8988T (cell line): ENCODE measurements around the gene PXDN.
"Not testable (repeated sequence)": the region's sequence is repeated elsewhere in the genome, so short reads cannot be mapped to it uniquely, and the experiment has no call there.

Source experiments
- DNase-seq: peaks from one replicate; pipeline ENCODE4 v3.0.0; 2011

Gene PXDN

DNA sequence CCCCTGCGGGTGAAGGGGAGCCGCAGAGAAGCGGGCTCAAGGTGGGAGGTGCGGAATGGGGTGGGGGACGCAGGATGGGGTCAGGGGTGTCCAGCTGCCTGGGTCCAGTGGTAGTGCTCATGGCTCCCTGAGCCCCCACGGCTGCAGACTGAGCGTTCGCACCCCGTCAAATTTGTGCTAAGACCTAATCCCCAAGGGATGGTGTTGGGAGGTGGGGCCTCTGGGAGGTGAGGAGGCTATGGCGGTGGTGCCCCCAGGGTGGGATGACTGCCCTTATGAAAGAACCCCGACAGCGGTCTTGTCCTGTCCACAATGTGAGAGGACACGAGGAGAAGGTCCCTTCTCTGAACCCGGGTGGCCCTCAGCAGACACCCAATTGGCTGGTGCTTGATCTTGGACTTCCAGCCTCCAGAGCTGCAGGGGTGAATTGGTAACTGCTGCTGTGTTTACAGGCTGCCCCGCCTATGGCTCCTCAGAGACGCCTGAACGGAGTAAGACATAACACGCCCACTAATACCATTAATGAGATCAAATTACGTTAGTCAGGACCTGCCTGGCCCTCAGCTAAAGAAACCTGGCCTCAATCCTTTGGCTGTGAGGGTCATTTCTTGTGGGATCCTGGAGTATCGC, 42.6 kb downstream of the PXDN start:
- no peak for DNase-seq

DNA sequence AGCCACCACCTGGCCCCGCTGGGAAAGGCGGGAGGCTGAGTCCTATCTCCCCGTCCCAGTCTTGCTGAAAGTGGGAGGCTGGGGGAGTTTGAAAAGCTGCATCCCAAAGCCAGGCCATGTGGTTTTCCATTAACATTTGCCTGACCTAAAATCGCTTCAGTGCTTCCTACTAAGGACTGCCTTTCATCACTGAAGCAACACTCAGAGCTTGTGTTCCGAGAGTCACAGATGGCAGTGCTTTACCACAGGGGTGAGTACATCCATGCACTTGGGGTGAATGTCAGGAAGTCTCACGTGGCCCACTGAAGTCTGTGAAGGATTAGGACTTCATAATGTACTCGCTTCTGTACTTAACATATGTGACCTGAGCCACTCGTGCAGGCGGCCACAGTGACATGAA, 43.3 kb downstream of the PXDN start:
- no peak for DNase-seq

DNA sequence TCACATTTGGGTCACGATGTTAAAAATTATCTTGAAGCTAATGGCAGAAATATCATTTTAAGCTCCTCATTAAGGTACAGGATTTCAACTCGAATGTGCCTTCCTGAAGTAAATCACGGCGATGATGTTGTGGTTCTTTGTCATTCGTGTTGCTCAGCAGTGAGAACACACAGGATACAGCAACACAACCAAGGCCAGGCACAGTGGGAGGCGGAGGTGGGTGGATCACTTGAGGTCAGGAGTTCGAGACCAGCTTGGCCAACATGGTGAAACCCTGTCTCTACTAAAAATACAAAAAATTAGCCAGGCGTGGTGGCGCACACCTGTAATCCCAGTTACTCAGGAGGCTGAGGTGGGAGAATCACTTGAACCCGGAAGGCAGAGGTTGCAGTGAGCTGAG, 43.9 kb downstream of the PXDN start:
- not testable (repeated sequence) for DNase-seq

DNA sequence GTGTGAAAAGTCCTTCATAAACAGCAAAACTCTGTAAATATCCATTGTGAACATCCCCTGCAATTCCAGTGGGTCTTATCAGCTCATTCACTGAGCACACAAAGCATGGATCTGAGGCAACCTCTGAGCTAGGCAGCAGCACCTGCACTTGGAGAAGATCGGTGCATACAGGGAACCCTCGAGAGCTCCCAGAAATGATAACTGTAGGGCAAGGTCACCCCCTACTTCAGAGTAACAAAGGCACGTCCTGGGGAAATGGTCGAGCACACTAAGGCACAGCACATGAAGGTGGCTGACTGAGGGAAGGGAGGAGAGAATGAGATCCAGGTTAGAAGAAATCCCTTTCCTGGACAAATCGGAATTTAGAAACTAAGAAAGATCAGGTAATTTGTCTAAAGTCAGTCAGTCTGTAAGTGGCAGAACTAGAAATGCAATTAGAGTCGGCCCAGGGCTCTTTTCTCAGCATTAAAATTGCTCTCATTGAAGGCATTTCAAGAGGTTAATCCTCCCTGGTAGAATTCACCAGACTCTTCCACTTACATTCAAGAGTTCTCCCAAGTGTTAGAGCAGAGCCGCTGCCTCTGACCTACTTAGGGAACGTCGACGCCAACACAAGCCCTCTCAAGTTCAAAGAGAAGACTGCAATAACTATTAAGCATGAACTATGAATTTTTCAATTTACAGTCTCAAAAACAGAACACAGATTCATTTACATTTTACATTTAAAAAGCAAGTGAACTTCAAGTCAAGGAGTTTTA, 45.9 kb downstream of the PXDN start:
- no peak for DNase-seq

DNA sequence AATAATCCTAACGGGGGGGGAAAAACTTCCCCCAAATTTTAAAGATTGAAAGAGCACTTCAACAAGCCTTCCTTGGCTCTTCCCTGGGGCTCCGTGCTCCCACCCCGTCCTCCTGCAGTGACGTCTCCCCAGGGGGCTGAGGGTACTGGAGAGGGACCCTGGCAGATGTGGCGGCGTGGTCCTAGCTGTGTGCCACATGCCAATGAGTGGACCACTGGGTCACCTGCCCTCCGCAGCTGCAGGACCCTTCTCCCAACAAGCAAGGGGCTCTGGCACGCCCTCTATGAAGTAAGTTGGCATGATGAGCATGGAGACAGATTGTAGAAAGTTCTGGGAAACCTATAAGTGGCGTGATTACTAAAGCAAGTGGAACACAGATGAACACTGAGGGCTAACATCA, 46.7 kb downstream of the PXDN start:
- no peak for DNase-seq

DNA sequence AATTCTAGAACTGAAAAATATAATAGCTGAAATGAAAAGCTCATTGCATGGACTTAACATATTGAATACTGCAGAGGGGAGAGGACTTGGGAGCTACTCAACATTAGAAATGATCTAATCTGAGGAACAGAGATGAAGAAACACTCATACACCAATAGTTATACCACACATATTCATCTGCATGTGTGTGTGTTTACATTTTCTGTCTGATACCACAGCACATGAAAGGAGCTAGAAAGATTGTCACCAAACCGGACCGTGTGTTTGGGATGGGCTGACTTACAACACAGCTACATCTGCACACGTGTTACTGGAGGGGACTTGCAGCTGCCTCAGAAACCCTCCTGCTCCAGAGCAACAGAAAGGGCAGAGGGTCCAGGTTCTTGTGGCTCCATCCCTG, 47.8 kb downstream of the PXDN start:
- DNase-seq = no peak

DNA sequence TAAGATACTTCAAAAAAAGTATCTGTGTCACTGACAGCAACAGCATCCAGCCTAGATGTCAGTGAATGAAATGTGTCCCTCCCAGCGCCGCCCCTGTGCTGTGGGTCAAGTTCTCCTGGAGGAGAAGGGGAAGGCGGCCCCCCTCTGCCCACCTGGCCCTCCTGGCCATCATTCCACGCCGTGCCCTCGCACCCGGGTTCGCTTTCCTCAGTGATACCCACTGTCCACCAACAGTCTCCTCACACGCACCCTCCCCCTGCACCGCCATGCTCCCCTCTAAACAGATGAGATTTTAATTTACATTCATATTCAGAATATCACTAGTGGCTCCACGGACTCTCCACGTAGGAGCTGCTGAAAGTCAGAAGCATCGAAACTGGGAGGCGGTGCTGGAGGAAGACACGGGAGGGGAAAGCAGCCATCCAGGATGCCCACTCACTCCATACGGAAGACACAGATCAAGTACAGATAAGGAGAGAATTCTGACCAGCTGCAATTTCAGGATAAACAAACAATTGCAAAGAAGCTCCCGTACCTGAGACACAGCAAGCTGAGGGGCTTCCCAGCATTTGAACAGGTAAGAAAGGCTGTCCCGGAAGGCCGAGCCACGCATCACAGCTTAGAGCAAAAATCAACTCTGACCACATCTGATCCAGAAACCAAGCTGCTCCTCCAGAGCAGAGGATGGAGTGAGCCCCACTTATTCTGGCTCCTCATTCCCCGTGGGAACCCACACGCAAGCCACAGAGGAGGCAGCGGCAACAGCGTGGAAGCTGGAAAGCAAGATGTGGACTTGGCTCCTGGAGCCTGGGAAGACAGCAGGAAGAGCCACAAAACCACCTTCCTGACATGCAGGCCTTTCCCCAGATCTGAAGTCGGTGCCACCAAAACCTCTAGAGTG, 49.7 kb downstream of the PXDN start:
- no peak for DNase-seq

DNA sequence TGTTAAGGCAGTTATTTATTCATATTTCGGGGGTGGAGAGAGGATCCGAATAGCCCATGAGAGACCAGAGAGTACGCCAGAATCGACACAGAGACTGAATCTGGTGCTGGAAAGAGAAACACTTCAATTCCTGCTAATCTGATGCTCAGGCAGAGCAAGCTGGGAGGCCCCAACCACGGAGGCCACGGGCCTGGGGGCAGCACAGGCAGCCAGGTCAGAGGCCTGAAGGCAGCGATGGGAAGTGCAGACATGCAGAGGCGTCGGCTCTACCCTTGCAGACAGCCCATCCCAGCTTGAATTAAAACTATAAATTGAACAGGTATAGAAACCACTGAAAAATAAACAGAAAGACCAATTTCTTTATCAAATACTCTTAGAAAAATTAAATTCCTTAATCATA, 50.6 kb downstream of the PXDN start:
- DNase-seq = no peak

DNA sequence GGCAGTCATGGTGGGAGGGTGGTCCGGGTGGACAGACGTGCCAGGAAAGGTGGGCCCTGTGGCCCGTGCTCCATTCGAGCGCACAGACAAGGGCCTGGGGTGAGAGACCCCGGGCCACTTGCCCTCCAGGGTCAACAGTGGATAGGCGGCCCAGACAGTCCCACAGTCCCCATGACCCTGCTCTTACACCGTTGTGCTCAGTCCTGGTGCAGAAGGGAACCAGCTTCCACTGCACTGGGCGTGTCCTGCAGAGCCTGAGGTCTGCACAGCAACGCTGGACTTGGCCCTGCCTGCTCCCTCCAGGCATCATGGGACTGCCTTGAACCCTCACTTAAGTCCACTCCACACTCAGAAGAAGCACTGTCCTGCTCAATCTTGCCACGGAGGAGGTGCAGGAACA, 52.0 kb downstream of the PXDN start:
- DNase-seq = no peak

DNA sequence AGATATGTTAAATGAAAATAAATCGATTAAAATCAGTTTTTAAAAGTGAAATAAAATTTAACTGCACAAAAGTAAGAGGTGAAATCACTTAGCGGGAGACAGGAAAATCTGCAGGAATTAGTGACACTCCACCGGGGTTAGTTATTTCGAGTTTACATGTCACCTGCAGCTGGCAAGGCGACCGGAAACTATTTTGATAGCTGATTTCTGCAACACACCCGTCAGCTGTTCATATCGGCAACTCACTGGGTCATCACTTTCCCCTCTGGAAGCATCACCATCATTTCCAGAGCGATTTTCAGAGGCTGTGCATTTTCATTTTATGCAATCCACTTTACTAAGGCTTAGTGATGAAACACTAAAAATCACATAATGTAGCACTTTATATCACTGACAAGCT, 52.9 kb downstream of the PXDN start:
- DNase-seq = no peak

DNA sequence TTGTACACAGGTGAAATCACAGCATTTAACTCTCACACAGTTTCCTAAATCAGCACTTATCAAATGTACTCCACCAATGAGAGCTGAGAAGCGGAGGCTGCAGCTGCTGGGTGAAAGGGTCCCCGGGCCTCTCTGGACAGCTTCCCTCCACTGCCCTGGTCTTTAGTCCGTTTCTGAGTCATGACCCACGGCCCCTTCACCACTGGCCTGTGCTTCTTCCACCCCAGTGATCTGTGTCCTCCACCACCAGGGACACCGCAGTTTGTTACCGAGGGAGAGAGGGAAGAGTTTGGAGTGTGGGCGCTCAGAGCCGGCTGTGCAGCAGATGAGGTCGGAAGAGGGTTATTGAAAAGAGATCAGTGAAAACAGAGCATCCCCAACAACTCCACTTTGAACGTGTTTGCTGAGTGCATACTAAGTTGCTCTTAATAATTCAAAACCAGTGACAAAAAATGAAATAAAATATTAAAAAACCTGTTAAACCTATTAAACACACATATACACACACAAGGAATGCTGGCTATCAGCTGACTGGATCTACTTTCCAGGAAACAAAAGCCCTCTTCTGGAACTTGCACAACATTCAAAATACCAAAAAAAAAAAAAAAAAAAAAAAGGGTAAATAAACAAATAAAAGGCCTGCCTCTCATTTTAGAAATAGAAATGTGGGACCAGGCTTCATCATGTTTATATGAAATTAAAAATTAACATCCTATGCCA, 54.1 kb downstream of the PXDN start:
- no peak for DNase-seq

DNA sequence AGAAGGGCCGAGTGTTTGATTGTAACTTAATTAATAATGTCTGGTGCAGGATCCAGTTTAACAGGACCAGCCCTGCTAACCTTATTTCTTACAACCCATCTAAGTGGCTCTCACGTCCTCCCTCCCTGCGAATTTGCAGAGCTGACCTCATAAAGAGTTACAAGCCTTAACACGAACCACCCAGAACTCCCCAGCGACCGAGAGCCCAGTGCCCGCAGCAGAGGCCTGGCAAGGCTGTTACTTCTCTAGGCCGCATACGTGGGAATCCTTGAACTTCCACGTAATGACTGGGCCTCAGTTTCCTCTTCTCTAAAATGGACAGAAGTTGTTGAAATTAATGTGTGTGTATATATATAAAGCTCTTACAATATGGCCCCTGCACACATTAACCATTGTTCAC, 55.5 kb downstream of the PXDN start:
- DNase-seq = no peak

DNA sequence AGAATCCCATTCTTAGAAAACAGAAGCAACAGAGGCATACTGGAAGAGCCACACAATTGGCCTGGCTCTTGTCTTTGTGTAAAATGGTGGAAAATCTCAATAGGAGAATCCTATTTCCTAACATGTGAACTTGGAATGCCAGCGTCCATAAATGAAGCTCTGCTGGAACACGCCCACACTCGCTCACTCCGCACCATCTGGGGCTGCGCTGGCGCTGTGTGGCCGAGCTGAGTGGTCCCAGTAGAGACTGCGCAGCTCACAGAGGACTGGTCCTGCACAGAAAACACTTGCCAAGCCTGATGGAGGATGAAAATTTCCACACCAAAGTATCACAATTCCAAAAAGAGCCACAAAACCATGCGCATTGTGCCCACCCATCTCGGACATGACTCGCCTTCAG, 56.2 kb downstream of the PXDN start:
- DNase-seq = no peak

DNA sequence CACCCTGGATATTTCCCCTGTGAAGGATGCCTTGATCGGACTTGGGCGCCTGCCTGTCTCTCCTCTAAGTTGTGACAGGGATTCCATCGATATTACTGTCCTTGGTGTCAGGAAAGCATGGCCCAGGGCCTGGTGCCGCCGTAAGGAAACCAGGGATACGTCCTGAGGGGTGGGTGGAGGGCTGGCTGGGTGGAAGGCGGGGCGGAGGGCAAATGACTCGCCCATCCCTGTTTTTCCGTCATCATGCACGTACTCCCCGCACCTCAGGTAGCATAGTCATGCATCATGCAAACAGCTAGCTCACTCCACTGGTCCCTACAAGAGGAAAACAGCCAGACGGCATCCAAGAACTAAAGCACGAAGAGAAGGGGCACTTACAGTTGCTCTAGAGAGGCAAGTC, 57.1 kb downstream of the PXDN start:
- no peak for DNase-seq

DNA sequence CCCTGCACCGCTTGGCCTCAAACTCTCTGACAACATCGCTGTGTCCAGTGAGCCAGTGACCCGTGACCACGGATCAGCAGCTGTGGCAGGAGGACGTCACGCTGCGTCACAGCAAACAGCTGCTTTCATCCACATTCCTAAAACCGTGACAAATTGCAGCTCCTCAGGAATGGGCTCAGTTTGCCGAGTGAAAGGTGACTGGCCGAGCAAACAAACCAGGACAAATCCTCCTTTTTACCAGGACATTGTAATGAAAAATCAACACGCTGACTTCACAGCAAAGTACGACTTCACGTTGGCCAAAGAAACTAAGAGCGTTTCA, 57.6 kb downstream of the PXDN start:
- no peak for DNase-seq

DNA sequence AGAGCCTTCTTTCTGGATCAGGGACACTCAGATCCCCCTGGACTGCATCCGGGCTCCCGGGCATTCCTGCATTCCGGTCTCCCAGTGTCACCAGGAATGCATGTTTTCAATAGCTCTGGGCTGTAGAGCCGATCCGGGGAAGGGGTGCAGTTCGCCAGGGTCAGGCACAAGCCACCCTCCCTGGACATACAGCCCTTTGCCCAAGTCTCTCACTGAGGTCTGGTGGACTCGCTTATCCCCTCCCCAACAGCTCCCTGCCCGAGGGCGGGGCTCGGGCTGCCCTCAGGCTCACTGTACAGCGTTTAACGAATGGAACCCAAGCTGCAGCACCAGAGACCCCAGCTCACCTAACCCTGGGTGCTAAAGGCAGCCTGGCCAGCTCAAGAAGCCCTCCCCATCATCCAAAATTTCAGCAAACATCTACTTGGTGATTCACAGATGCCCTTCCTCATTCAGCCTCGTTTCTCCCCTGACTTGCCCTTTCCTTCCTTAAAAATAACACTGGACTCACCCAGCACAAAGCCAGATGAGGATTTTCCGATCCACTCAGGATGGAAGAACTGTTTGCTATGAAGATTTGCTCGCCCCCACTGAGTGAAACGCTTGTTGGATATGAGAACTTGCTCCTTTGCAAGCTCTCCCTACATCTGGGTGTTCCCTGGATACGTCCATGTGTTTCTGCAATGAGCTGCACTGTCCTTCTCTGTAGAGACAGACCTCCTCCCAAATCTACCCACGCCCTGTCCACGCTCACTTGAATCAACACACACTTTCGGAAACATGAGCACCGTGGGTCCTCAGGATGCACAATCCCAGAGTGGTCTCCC, 58.1 kb downstream of the PXDN start:
- peak; percentile 66 for DNase-seq

DNA sequence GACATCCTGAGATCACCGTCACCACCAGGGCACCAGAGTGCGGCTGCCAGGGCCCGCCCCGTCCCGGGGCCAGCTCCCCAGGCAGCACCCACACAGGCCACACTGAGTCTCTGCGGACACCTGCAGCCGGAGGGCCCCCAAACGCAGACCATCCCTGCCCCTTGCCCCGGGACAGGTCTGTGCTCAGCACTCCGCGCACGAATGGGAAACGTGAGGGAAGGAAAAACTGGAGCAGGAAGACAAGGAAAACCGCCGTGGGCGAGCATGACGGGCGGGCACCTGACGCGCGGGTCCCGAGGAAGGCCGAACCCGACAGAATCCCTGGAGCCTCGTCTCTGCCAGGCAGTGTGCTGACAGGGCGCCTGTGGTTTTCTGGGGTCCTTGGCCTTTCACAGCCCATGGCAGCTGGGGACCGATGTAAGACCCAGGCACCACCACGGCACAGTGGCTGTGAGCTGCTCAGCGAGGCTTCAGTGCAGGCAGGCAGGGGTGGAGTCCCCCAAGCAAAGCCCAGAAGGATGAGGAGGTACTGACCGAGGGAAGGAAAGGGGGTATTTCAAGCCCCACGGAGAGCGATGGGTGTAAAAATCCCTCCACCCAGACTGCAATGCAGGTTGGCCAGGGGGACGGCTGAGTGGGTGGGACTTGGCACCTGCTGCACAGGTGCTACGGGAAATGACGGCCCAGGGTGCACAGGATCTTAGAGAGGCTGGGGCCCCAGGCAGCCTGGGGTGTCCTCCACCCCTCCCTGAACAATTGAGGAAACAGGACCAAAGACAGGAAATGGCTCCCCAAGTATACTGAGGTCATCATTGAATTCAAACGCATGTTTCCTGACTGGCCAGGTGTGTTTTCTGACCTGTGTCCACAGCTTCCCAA, 59.0 kb downstream of the PXDN start:
- no peak for DNase-seq

DNA sequence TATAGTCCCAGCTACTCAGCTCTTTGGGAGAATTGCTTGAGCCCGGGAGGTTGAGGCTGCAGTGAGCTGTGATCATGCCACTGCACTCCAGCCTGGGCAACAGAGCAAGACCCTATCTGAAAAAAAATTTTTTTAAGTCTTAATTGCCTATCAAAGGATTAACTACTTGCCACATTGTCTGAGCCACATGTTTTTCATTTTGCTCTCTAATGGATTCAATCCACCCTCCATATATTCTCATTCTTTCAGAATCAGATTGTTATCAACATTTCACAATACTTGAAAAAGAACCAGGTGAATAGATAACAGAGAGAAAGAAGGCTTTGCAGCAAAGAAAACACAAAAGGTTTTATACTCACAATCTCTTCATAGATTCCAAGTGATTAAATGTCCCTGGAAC, 61.0 kb downstream of the PXDN start:
- DNase-seq = no peak

DNA sequence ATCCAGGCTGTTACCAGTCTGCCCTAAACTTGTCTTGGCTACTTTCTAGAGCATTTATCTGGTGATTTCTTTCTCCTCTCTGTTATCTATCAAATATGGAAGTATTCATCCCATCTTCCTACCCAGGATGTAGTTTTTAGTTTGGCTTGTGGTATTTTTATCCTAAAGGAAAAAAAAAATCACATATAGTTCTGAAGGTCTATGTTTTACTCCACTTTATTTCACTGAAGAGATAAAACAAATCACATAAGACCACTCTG, 62.2 kb downstream of the PXDN start:
- DNase-seq = no peak

DNA sequence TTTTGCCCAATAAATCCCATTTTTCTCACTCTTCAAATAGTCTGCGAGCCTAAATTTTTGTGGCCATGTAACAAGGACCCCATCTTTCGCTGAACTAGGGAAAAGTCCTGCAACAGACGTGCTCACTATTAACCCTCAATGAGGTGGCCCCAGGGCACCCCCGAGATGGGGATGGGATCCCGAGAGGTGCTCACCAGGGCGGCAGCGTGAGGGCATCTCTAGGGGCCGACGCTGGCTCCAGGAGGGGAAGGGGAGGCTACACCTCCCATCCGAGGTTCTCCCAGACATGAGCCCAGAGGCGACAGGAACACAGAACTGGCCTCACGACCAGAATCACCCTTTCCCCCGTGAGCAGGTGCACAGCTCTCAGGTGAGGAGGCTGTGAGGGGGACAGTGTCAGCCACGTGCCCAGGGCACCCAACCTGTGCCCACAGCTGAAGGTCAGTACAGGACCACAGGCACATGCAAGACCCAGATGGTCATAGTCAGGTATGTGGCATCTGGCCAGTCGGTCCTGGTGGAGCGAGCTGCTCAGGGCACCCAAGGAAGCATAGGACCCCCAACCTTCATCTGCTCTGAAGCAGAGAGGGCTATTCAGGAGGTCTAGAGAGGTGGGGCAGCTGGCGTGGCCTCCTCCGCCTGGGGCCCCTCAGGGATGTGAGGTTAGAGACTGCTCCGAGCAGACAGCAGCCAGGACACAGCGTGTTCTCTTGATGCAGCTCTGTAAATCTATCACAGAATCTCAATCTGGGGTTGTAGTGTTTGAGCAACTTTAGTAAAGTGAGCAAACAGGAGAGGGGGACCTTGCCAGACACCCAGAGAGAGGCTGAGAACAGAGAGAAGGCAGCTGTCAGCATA, 62.8 kb downstream of the PXDN start:
- no peak for DNase-seq

DNA sequence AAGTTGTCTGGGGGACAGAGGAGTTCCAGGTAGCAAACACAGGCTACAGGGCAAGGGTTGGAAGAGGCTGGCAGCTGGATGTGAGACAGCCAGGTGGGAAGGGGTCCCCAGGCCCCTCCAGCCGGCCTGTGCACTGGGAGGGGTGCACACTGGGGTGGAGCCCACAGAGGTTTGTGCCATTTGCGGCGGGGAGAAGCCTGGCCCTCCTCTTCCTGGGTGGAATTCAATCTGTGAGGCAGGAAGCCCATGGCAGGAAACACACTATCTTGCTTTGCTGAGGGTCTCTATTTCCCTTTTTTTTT, 63.3 kb downstream of the PXDN start:
- no peak for DNase-seq
